Natural killer cell (primary cell): ENCODE results near the gene ASPHD1. TPM values are rescaled to one million over a fixed set of nuclear protein-coding genes. Genes with fewer than 3 reads are reported as not detected.

Source experiments
- ATAC-seq, 3 donors: fragments of 150-1000 bp in 2 of 3; fragments of 200-7000 bp in 1 of 3; cut with Tn5 transposase; 1 replicate in 1 of 3; 2 replicates in 2 of 3; pipeline ENCODE4 v1.10.0; 2021; ENCODE audit warnings: mild to moderate bottlenecking in 2 of 3, moderate library complexity in 2 of 3
- DNase-seq, 2 donors: peaks; one replicate each; pipeline versions ENCODE4 v3.0.0 to v3.0.0-alpha.2; 2013 to 2021; ENCODE audit warnings: mixed read lengths in 1 of 2
- H3K27ac ChIP-seq: one replicate; pipeline ENCODE4 v1.5.1; 2013; ENCODE audit warnings: mild to moderate bottlenecking, low read length
- H3K27me3 ChIP-seq: one replicate; pipeline ENCODE4 v1.6.1; 2013; ENCODE audit warnings: low read length; ENCODE audit not compliant: control insufficient read depth, insufficient read depth
- H3K36me3 ChIP-seq: one replicate; pipeline ENCODE4 v1.6.1; 2013; ENCODE audit warnings: low read length; ENCODE audit not compliant: control insufficient read depth, insufficient read depth
- H3K4me1 ChIP-seq: one replicate; pipeline ENCODE4 v1.6.1; 2013; ENCODE audit warnings: low read length; ENCODE audit not compliant: control insufficient read depth, insufficient read depth
- H3K4me3 ChIP-seq: one replicate; pipeline ENCODE4 v1.5.1; 2013; ENCODE audit warnings: low read length
- H3K9me3 ChIP-seq: one replicate; pipeline ENCODE4 v1.6.1; 2013; ENCODE audit warnings: low read length; ENCODE audit not compliant: control insufficient read depth, insufficient read depth
- H3K27ac Mint-ChIP-seq, 2 donors: one replicate each; pipeline ENCODE4 v1.8.0; 2022; ENCODE audit warnings: mild to moderate bottlenecking in 2 of 2, mixed read lengths in 2 of 2, moderate library complexity in 1 of 2
- H3K27me3 Mint-ChIP-seq, 2 donors: one replicate each; pipeline ENCODE4 v1.8.0; 2022; ENCODE audit warnings: low read depth in 2 of 2, mixed read lengths in 2 of 2
- H3K36me3 Mint-ChIP-seq: one replicate; pipeline ENCODE4 v1.8.0; 2022; ENCODE audit warnings: mixed read lengths
- H3K4me1 Mint-ChIP-seq, 2 donors: one replicate each; pipeline ENCODE4 v1.8.0; 2022; ENCODE audit warnings: mixed read lengths in 2 of 2
- H3K4me3 Mint-ChIP-seq: one replicate; pipeline ENCODE4 v1.8.0; 2022; ENCODE audit warnings: mild to moderate bottlenecking, moderate library complexity, mixed read lengths
- H3K9me3 Mint-ChIP-seq, 2 donors: one replicate each; pipeline ENCODE4 v1.8.0; 2022; ENCODE audit warnings: mixed read lengths in 2 of 2
- CTCF ChIP-seq: fragments of 200-600 bp; IDR thresholded peaks from one replicate; pipeline ENCODE4 v1.8.0; 2022; ENCODE audit warnings: antibody characterized with exemption
- whole genome bisulfite sequencing: methylation state at CpG from one replicate; pipeline ENCODE4 v1.1.7; 2013; ENCODE audit warnings: missing lambda C conversion rate; ENCODE audit not compliant: insufficient coverage; 5-methylcytosine and 5-hydroxymethylcytosine counted together
- intact Hi-C: fragments of 100-400 bp; cut with micrococcal nuclease; formaldehyde crosslinking; loops from one replicate; pipeline ENCODE4 v1.14.2; 2022
- total RNA-seq, 4 donors: library from RNA; stranded (reverse); fragments of 120-200 nt in 1 of 4; gene quantifications; one replicate each; pipeline versions ENCODE4 v1.2.3 to v1.2.4, GENCODE V29; 2013 to 2022

The ASPHD1 gene
- total RNA-seq, 3 donors from 2014 or later (not counting 1 experiment from before 2014, with no cell fraction given): not detected

- Mint-ChIP-seq H3K36me3 (peaks cover 4% of the 10 kb centered on the region), H3K9me3 (no peaks in the 10 kb centered on the region), H3K4me1 (peaks cover 3 to 6% of the 10 kb centered on the region in 2 donors), H3K27ac (no peak overlapping the region), H3K4me3 (no peak overlapping the region), H3K27me3 (no peaks in the 10 kb centered on the region)
- Histone ChIP-seq H3K27me3 (no peaks in the 10 kb centered on the region), H3K9me3 (no peaks in the 10 kb centered on the region), H3K4me1 (no peaks in the 10 kb centered on the region), H3K27ac (no peak overlapping the region), H3K36me3 (peaks cover 33% of the 10 kb centered on the region), H3K4me3 (no peak overlapping the region)
- WGBS: 92% methylated on average over 6 of the region's 6 CpGs
- DNase-seq (no peak), ATAC-seq (no peak)
- no peak for TF ChIP-seq CTCF
- intact Hi-C loops: no loop called here
Measured at GRCh38 chr16:29915590-29916247, 15.4 kb downstream of the ASPHD1 start.

DNA sequence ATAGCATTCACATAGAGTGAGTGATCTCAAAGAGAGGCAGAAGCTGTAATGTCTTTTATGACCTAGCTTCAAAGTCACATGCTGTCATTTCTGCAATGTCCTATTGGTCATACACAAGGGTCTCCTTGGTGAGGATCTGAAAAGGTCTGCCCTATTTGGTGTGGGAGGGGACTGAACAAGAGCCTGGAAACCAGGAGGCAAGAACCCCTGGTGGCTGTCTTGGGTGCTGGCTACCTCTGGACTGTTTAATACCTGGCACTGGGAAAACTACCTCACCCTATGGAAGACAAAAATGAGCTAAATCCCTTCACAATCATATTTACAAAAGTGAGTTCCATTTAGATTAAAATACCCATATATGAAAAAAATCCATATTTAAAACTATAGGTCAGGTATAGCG is 16.7 kb downstream of the ASPHD1 start:
- peaks cover 10% of the 10 kb centered on the region for H3K36me3 Mint-ChIP-seq

DNA sequence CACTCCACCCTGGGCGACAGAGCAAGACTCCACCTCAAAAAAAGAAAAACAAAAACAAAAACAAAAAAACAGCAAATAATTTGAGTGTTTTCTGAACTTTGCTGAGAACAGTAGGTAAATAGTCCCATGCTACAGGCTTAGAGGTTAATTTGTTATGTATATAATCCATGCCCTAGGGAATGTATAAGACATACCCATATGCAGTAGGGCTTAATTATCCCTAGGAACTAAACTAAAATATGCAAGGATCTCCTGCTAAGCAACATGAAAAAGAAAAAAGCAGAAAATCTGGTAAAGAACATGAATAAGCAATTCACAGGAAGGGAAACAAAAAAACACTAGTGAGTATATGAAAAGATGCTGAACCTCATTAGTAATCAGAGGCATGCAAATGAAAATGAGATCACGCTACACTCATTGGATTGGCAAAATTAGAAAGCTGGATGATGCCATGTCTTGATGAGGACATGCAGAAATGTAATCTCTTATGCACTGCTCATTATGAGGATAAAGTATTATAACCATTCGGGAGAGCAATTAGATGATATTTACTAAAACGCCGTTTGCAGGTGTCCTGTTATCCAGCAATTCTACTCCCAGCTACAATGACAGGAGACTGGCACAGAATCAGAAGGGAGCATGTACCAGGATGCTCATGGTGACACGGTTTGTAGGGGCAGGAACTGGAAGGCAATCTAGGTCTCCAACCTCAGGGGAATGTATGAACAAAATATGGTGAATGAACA is 20.2 kb downstream of the ASPHD1 start:
- Histone ChIP-seq H3K4me1 (peaks cover 10% of the 10 kb centered on the region), H3K36me3 (peaks cover 44% of the 10 kb centered on the region), H3K9me3 (no peaks in the 10 kb centered on the region), H3K4me3 (no peak overlapping the region), H3K27me3 (no peaks in the 10 kb centered on the region), H3K27ac (no peak overlapping the region)
- no peak for TF ChIP-seq CTCF
- H3K27ac Mint-ChIP-seq: no peak overlapping the region
- no peaks in the 10 kb centered on the region for H3K9me3 Mint-ChIP-seq
- 96% methylated on average over 3 of the region's 6 CpGs for WGBS
- intact Hi-C loops: no loop called here
- no peaks in the 10 kb centered on the region for H3K27me3 Mint-ChIP-seq
- no peak overlapping the region for H3K4me3 Mint-ChIP-seq
- DNase-seq: no peak
- H3K4me1 Mint-ChIP-seq: peaks cover 24 to 29% of the 10 kb centered on the region in 2 donors
- ATAC-seq: no peak
- peaks cover 10% of the 10 kb centered on the region for H3K36me3 Mint-ChIP-seq

More for the DNA sequence above, 16.7 kb downstream of the ASPHD1 start:
- Mint-ChIP-seq H3K9me3 (no peaks in the 10 kb centered on the region), H3K27ac (no peak overlapping the region), H3K4me1 (peaks cover 10% of the 10 kb centered on the region in 2 donors), H3K27me3 (no peaks in the 10 kb centered on the region), H3K4me3 (no peak overlapping the region)
- Histone ChIP-seq H3K27me3 (no peaks in the 10 kb centered on the region), H3K36me3 (peaks cover 41% of the 10 kb centered on the region), H3K4me3 (no peak overlapping the region), H3K4me1 (no peaks in the 10 kb centered on the region), H3K9me3 (no peaks in the 10 kb centered on the region), H3K27ac (no peak overlapping the region)
- WGBS: 100% methylated on average over 1 of the region's 1 CpG
- intact Hi-C loops: no loop called here
- DNase-seq (no peak), ATAC-seq (no peak)
- no peak for TF ChIP-seq CTCF
